Smooth muscle cell (in vitro differentiated cells): ENCODE results near the gene SLC35A3. TPM values are rescaled to one million over a fixed set of nuclear protein-coding genes. Genes with fewer than 3 reads are reported as not detected.

Experiments used
- DNase-seq: peaks from one replicate; lab custom pipeline; 2025; ENCODE audit not compliant: unreplicated experiment; lab: John Stamatoyannopoulos, UW
- H2AFZ ChIP-seq: fragments of 200-600 bp; sonication (generic); 2 replicates; pipeline ENCODE4 v1.6.0; 2016; ENCODE audit warnings: antibody characterized with exemption, low read depth, mild to moderate bottlenecking
- H3F3A ChIP-seq: fragments of 200-600 bp; sonication (generic); 2 replicates; pipeline ENCODE4 v1.6.0; 2017; ENCODE audit warnings: antibody characterized with exemption, low read depth
- H3K27ac ChIP-seq: fragments of 200-600 bp; sonication (generic); 2 replicates; pipeline ENCODE4 v1.5.1; 2016; ENCODE audit warnings: low read depth, mild to moderate bottlenecking
- H3K27me3 ChIP-seq: fragments of 200-600 bp; sonication (generic); 2 replicates; pipeline ENCODE4 v1.6.1; 2016; ENCODE audit warnings: low read depth, mild to moderate bottlenecking
- H3K36me3 ChIP-seq: fragments of 200-600 bp; sonication (generic); 2 replicates; pipeline ENCODE4 v1.5.1; 2016; ENCODE audit warnings: low read depth
- H3K4me1 ChIP-seq: fragments of 200-600 bp; sonication (generic); 2 replicates; pipeline ENCODE4 v1.5.1; 2016; ENCODE audit warnings: low read depth
- H3K4me2 ChIP-seq: fragments of 200-600 bp; sonication (generic); 2 replicates; pipeline ENCODE4 v1.6.0; 2016; ENCODE audit warnings: mild to moderate bottlenecking
- H3K4me3 ChIP-seq: fragments of 200-600 bp; sonication (generic); 2 replicates; pipeline ENCODE4 v1.5.1; 2016; ENCODE audit warnings: mild to moderate bottlenecking
- H3K79me2 ChIP-seq: fragments of 200-600 bp; sonication (generic); 2 replicates; pipeline ENCODE4 v1.6.0; 2016; ENCODE audit warnings: low read depth, mild to moderate bottlenecking
- H3K9ac ChIP-seq: fragments of 200-600 bp; sonication (generic); 2 replicates; pipeline ENCODE4 v1.6.0; 2016; ENCODE audit warnings: low read depth
- H3K9me3 ChIP-seq: fragments of 200-600 bp; sonication (generic); replicated peaks from 2 replicates; pipeline ENCODE4 v1.5.1; 2016; ENCODE audit warnings: low read depth
- H4K20me1 ChIP-seq: fragments of 200-600 bp; sonication (generic); 2 replicates; pipeline ENCODE4 v1.6.0; 2016; ENCODE audit warnings: low read depth
- CTCF ChIP-seq: fragments of 200-600 bp; sonication (generic); IDR thresholded peaks from 2 replicates; pipeline ENCODE4 v1.5.1; 2017; ENCODE audit warnings: borderline replicate concordance, mild to moderate bottlenecking, antibody characterized with exemption; ENCODE audit not compliant: insufficient read depth, poor library complexity, severe bottlenecking
- WGBS: methylation state at CpG from one replicate; pipeline ENCODE4 v1.1.7; 2016; ENCODE audit warnings: low lambda C conversion rate; 5-methylcytosine and 5-hydroxymethylcytosine counted together
- polyA plus RNA-seq: library from polyadenylated mRNA; unstranded; fragments of >200 nt; fragmentation: Nextera tagmentation; extraction: Ambion mirVana; gene quantifications from 2 replicates; pipeline ENCODE4 v1.2.1, GENCODE V29; 2016
- total RNA-seq: library from RNA; depleted of rRNA; stranded (reverse); fragments of >200 nt; gene quantifications from 2 replicates; pipeline ENCODE4 v1.2.3, GENCODE V29; 2014

The SLC35A3 gene
- total and polyA plus RNA-seq, 2 experiments from 2014 or later: 8.2 to 33.5 TPM

GRCh38 chr1:99980928-99981327 lies 11.1 kb downstream of the SLC35A3 start:
- H3K79me2 ChIP-seq: peaks cover 69% of the 10 kb centered on the region
- H3K36me3 ChIP-seq: no peaks in the 10 kb centered on the region
- no peaks in the 10 kb centered on the region for H3F3A ChIP-seq
- H3K27ac ChIP-seq: no peak overlapping the region
- no peak overlapping the region for H3K9ac ChIP-seq
- no peaks in the 10 kb centered on the region for H3K27me3 ChIP-seq
- peaks cover 13% of the 10 kb centered on the region for H4K20me1 ChIP-seq
- H3K4me3 ChIP-seq: no peak overlapping the region
- H3K9me3 ChIP-seq: no peaks in the 10 kb centered on the region
- H3K4me2 ChIP-seq: no peak overlapping the region
- no peaks in the 10 kb centered on the region for H3K4me1 ChIP-seq
- no peak for TF ChIP-seq CTCF
- H2AFZ ChIP-seq: no peak overlapping the region
- DNase-seq: no peak

- H3K27ac ChIP-seq: no peak overlapping the region
- no peak overlapping the region for H3K4me2 ChIP-seq
- TF ChIP-seq CTCF: no peak
- H4K20me1 ChIP-seq: peaks cover 19% of the 10 kb centered on the region
- no peak for DNase-seq
- peaks cover 7% of the 10 kb centered on the region for H3K36me3 ChIP-seq
- H3F3A ChIP-seq: no peaks in the 10 kb centered on the region
- H3K79me2 ChIP-seq: peaks cover 91% of the 10 kb centered on the region
- H3K27me3 ChIP-seq: no peaks in the 10 kb centered on the region
- no peaks in the 10 kb centered on the region for H3K9me3 ChIP-seq
- H3K4me3 ChIP-seq: no peak overlapping the region
- no peak overlapping the region for H2AFZ ChIP-seq
- no peaks in the 10 kb centered on the region for H3K4me1 ChIP-seq
- 90% methylated on average over 2 of the region's 2 CpGs for WGBS
- no peak overlapping the region for H3K9ac ChIP-seq
Observed at GRCh38 chr1:99986656-99987225, 16.9 kb downstream of the SLC35A3 start.

GRCh38 chr1:99988210-99988765 lies 18.5 kb downstream of the SLC35A3 start:
- H3F3A ChIP-seq: no peaks in the 10 kb centered on the region
- no peaks in the 10 kb centered on the region for H3K9me3 ChIP-seq
- no peak overlapping the region for H3K4me3 ChIP-seq
- peaks cover 83% of the 10 kb centered on the region for H3K79me2 ChIP-seq
- H3K36me3 ChIP-seq: peaks cover 8% of the 10 kb centered on the region
- DNase-seq: no peak
- H2AFZ ChIP-seq: no peak overlapping the region
- WGBS: no CpG with 5 or more reads among the region's 1 CpG
- no peak overlapping the region for H3K4me2 ChIP-seq
- no peaks in the 10 kb centered on the region for H3K4me1 ChIP-seq
- H3K27ac ChIP-seq: no peak overlapping the region
- no peak overlapping the region for H3K9ac ChIP-seq
- no peaks in the 10 kb centered on the region for H3K27me3 ChIP-seq
- H4K20me1 ChIP-seq: peaks cover 24% of the 10 kb centered on the region
- no peak for TF ChIP-seq CTCF
